Measurements from ENCODE around the gene DAW1. TPM values are rescaled to one million over a fixed set of nuclear protein-coding genes. Genes with fewer than 3 reads are reported as not detected.

DAW1 gene
- total RNA-seq, 1 donor from 2014 or later = 1.6 TPM

- no peak overlapping the region for H3K27ac Mint-ChIP-seq (ENCODE audit: unreplicated experiment)
- no peaks in the 10 kb centered on the region for H3K36me3 Mint-ChIP-seq (ENCODE audit: low read depth, unreplicated experiment)
- H3K4me1 Mint-ChIP-seq (ENCODE audit: unreplicated experiment) = peaks cover 3% of the 10 kb centered on the region
- H3K9me3 Mint-ChIP-seq (ENCODE audit: unreplicated experiment) = no peaks in the 10 kb centered on the region
- no peak overlapping the region for H3K4me3 Mint-ChIP-seq (ENCODE audit: unreplicated experiment)
- DNase-seq (ENCODE audit: low spot score) = no peak
- TF ChIP-seq, protein P1, sequence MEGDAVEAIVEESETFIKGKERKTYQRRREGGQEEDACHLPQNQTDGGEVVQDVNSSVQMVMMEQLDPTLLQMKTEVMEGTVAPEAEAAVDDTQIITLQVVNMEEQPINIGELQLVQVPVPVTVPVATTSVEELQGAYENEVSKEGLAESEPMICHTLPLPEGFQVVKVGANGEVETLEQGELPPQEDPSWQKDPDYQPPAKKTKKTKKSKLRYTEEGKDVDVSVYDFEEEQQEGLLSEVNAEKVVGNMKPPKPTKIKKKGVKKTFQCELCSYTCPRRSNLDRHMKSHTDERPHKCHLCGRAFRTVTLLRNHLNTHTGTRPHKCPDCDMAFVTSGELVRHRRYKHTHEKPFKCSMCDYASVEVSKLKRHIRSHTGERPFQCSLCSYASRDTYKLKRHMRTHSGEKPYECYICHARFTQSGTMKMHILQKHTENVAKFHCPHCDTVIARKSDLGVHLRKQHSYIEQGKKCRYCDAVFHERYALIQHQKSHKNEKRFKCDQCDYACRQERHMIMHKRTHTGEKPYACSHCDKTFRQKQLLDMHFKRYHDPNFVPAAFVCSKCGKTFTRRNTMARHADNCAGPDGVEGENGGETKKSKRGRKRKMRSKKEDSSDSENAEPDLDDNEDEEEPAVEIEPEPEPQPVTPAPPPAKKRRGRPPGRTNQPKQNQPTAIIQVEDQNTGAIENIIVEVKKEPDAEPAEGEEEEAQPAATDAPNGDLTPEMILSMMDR (IDR thresholded peaks at IDR 0.05; ENCODE audit: unreplicated experiment) = no peak
- no peaks in the 10 kb centered on the region for H3K27me3 Mint-ChIP-seq (ENCODE audit: unreplicated experiment)
These were observed 6.2 kb downstream of the DAW1 start for GRCh38 chr2:227877421-227878310.

GRCh38 chr2:227880460-227880859, 9.0 kb downstream of the DAW1 start:
- no peak overlapping the region for H3K4me3 Mint-ChIP-seq (ENCODE audit: unreplicated experiment)
- TF ChIP-seq, protein P1 (IDR thresholded peaks at IDR 0.05; ENCODE audit: unreplicated experiment) = no peak
- DNase-seq (ENCODE audit: low spot score) = no peak
- H3K27me3 Mint-ChIP-seq (ENCODE audit: unreplicated experiment) = no peaks in the 10 kb centered on the region
- H3K4me1 Mint-ChIP-seq (ENCODE audit: unreplicated experiment) = peaks cover 9% of the 10 kb centered on the region
- no peak overlapping the region for H3K27ac Mint-ChIP-seq (ENCODE audit: unreplicated experiment)
- no peaks in the 10 kb centered on the region for H3K9me3 Mint-ChIP-seq (ENCODE audit: unreplicated experiment)
- H3K36me3 Mint-ChIP-seq (ENCODE audit: low read depth, unreplicated experiment) = no peaks in the 10 kb centered on the region

DNA sequence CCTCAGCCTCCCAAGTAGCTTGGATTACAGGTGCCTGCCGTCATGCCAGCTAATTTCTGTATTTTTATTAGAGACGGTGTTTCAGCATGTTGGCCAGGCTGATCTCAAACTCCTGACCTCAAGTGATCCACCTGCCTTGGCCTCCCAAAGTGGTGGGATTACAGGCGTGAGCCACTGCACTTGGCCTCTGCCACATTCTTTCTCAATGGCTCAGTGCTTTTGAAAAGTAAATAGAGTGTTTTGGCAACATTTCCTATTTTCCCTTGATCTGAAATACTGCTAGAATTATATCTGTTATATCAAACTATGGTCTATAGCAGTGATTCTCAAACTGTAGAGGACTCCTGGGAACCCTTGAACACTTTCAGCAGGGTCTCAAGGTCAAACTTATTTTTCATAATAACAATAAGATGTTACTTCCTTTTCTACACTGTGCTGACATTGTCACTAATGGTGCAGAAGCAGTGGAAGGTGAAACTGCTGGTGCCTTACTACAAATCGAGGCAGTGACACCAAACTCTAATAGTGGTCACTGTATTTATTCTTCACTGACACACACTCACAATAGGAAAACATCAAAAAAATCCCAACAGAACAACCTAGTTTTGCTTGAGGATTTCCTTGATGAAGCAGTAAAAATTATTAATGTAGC, 10.6 kb downstream of the DAW1 start:
- H3K4me3 Mint-ChIP-seq (ENCODE audit: unreplicated experiment) = no peak overlapping the region
- H3K27me3 Mint-ChIP-seq (ENCODE audit: unreplicated experiment) = no peaks in the 10 kb centered on the region
- H3K9me3 Mint-ChIP-seq (ENCODE audit: unreplicated experiment) = no peaks in the 10 kb centered on the region
- H3K27ac Mint-ChIP-seq (ENCODE audit: unreplicated experiment) = no peak overlapping the region
- TF ChIP-seq, protein P1 (IDR thresholded peaks at IDR 0.05; ENCODE audit: unreplicated experiment) = no peak
- H3K36me3 Mint-ChIP-seq (ENCODE audit: low read depth, unreplicated experiment) = no peaks in the 10 kb centered on the region
- peaks cover 9% of the 10 kb centered on the region for H3K4me1 Mint-ChIP-seq (ENCODE audit: unreplicated experiment)
- no peak for DNase-seq (ENCODE audit: low spot score)

GRCh38 chr2:227884511-227884947, 13.1 kb downstream of the DAW1 start:
- H3K4me1 Mint-ChIP-seq (ENCODE audit: unreplicated experiment) = peaks cover 9% of the 10 kb centered on the region
- H3K4me3 Mint-ChIP-seq (ENCODE audit: unreplicated experiment) = no peak overlapping the region
- H3K36me3 Mint-ChIP-seq (ENCODE audit: low read depth, unreplicated experiment) = no peaks in the 10 kb centered on the region
- H3K27me3 Mint-ChIP-seq (ENCODE audit: unreplicated experiment) = no peaks in the 10 kb centered on the region
- no peaks in the 10 kb centered on the region for H3K9me3 Mint-ChIP-seq (ENCODE audit: unreplicated experiment)
- no peak overlapping the region for H3K27ac Mint-ChIP-seq (ENCODE audit: unreplicated experiment)
- TF ChIP-seq, protein P1 (IDR thresholded peaks at IDR 0.05; ENCODE audit: unreplicated experiment) = peak; percentile 85
- DNase-seq (ENCODE audit: low spot score) = peak; percentile 87

GRCh38 chr2:227886149-227886548, 14.7 kb downstream of the DAW1 start:
- TF ChIP-seq, protein P1 (IDR thresholded peaks at IDR 0.05; ENCODE audit: unreplicated experiment) = no peak
- Mint-ChIP-seq H3K9me3 (ENCODE audit: unreplicated experiment) (no peaks in the 10 kb centered on the region), H3K36me3 (ENCODE audit: low read depth, unreplicated experiment) (no peaks in the 10 kb centered on the region), H3K27ac (ENCODE audit: unreplicated experiment) (no peak overlapping the region), H3K27me3 (ENCODE audit: unreplicated experiment) (no peaks in the 10 kb centered on the region), H3K4me1 (ENCODE audit: unreplicated experiment) (peaks cover 9% of the 10 kb centered on the region), H3K4me3 (ENCODE audit: unreplicated experiment) (no peak overlapping the region)
- DNase-seq (ENCODE audit: low spot score) = no peak

Measured in endothelial cell (in vitro differentiated cells).